SK-MEL-5 (cell line): Measurements from ENCODE around the gene YWHAG. TPM values are rescaled to one million over a fixed set of nuclear protein-coding genes. Genes with fewer than 3 reads are reported as not detected.
"Not testable (repeated sequence)": the region's sequence is repeated elsewhere in the genome, so short reads cannot be mapped to it uniquely, and the experiment has no call there.

Experiments
- DNase-seq: peaks from one replicate; pipeline ENCODE4 v3.0.0-alpha.2; 2016; ENCODE audit warnings: low read depth, low spot score
- in situ Hi-C: cut with HindIII; loops from 2 replicates; pipeline ENCODE4 v1.10.0; 2016; ENCODE audit warnings: low sequenced_read_pairs, high pct_unique_total_duplicates, low pct_unique_long_range_greater_than_20kb
- total RNA-seq: library from RNA; depleted of rRNA; stranded (reverse); fragments of >200 nt; shearing (Covaris generic); gene quantifications from 2 replicates; pipeline ENCODE4 v1.2.3, GENCODE V29; 2014

The YWHAG gene
- total RNA-seq, 1 experiment from 2014 or later, result 69.0 TPM

GRCh38 chr7:76386691-76387260, 28.0 kb upstream of the YWHAG start:
- in situ Hi-C loops, result no loop called here

DNA sequence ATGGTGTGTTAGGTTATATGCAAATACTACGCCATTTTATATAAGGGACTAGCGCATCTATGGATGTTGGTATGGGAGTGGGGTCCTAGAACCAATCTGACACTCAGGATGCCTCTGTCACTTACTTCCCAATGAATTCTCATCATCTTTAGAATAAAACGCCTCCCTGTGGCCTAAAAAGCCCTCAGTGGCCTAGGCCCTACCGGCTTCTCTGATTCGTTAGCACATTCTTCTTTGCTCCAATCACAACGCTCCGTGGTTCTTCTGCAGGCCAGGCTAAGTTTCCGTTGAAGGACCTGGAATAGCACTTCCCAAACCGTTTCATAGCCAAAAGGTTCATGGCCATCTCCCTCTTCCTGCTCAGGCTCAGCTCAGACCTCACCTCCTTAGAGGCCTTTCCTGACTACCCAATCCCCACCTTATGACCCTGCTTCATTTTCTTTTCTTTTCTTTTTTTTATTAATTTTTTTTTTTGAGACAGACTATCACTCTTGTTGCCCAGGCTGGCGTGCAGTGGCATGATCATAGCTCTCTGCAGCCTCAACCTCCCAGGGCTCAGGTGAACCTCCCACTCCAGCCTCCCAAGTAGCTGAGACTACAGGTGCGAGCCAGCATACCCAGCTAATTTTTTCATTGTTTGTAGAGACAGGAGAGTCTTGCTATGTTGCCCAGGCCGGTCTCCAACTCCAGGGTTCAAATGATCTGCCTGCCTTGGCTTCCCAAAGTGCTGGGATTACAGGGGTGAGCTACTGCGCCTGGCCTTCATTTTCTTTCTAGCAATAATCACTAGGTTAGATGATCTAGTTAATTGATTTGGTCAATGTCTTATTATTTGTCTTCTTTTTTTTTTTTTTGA, 24.5 kb upstream of the YWHAG start:
- in situ Hi-C loops, result no loop called here
- DNase-seq, result peak; percentile 87

More at GRCh38 chr7:76386691-76387260, 28.0 kb upstream of the YWHAG start:
- DNase-seq, result no peak

GRCh38 chr7:76381814-76382213, 23.0 kb upstream of the YWHAG start:
- in situ Hi-C loops, result no loop called here
- DNase-seq, result no peak

DNA sequence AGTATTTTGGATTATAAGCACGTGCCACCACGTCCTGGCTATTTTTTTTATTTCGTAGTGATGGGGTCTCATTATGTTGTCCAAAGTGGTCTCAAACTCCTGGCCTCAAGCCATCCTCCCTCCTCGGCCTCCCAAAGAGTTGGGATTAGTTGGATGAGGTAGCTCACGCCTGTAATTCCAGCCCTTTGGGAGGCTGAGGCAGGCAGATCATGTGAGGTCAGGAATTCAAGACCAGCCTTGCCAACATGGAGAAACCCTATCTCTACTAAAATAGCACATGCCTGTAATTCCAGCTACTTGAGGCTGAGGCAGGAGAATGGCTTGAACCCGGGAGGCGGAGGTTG, 21.8 kb upstream of the YWHAG start:
- in situ Hi-C loops, result no loop called here
- no peak for DNase-seq

DNA sequence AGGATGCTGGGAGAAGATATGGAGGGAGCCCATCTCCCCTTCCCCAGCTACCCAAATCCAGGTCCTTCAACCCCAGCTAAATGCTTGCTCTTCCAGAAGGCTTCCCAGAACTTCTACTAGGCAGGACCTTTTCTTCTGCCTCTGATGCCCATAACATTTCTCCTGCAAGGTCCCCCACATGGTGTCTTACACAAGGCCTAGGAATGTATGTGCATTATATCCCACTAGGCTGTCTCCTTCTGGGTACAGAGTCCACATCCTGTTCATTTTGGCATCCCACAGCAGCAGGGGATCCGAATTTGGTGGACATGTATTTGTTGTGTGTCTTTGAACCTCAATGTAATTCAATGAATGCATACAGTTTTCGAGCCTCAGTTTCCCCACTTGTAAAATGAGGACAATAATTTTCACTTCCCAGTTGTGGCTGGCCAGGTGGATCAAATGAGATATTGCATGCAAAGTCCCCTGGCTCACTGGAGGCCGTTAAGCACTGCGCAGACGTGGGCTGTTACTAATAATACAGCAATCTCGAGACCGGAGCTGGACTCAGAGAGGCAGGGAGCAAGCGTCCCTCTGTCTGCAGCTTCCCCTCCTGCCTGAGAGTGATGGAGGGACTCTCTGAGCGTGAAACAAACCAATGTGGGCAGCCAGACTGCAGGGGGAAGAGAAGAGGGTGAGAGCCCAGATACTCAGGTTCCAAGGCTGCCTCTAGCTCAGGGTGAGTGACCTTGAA, 18.6 kb upstream of the YWHAG start:
- in situ Hi-C loops, result no loop called here
- DNase-seq, result no peak

DNA sequence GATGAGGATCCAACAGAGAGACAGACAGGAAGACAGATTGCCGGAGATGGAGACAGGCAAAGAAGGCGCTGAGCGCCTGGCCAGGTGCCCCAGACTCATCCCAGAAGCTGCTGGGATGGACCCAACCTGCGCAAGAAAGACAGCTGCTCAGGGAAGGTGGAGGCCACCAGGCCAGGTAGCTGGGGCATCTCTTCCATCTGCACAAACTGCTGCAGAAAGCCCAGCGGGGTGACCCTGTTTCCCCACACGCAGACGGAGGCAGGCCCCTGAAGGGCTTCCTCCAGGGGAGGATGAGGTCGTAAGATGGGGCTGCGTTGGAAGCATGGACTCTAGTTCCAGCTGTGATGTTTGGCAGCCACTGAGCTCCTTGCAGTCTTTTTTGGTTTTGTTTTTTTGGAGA, 16.5 kb upstream of the YWHAG start:
- no peak for DNase-seq
- in situ Hi-C loops, result no loop called here

DNA sequence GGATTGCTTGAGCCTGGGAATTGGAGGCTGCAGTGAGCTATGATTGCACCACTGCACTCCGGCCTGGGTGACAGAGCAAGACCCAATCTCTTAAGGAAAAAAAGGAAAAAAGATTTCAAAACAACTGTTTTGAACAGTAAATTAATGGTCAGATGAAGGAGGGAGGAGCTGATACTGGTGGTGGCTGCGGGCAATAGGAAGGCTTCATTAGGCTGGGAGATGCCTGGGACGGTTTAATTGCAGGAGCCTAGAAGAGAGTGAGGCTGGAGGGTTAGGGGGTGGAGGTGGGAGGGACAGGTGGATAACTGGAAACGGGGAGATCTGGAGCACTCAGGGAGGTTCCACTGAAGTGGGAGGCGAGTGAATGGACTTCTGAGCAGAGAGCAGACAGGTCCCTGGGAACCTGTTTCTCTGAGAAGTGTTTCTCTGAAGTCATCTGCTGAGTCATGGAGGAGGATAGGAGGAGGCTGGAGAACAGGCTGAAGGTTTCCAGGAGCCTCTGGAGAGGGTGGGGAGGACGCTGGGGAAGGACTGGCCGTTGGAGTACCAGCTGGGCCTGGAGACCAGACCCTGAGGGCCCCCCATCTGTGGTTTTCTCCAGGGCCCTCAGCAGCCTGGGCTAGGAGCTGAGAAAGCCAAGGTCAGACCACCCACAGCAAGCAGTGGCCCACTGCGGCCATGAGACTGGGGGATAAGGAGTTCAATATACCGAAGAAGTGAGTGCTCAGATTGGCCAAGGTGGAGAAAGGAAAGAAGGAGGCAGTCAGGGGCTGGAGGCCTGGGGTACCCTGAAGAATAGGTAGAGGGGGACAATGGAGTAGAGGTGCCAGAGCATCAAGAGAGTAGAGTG, 14.4 kb upstream of the YWHAG start:
- DNase-seq, result no peak
- in situ Hi-C loops, result no loop called here

- in situ Hi-C loops, result no loop called here
- no peak for DNase-seq
Observed at GRCh38 chr7:76371396-76371795, 12.6 kb upstream of the YWHAG start.

DNA sequence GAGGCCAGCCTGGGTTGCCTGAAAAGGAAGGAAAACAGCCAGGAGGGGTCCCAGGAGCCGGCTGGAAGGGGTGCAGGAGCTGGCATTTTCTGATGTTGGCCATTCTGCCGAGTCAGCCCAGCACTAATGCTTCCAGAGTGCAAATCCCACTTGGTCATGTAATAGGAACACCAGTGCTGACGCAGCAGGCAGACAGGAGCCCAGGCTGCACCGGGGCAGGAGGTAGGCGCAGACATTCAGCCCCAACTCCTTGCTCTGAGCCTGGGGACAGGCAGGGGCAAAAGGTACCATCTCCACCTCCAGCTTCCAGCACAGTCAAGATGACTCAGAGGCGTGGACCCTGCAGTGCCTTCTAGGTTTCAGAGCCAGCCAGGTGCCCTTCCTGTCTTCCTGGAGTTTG, 10.2 kb upstream of the YWHAG start:
- in situ Hi-C loops, result no loop called here

DNA sequence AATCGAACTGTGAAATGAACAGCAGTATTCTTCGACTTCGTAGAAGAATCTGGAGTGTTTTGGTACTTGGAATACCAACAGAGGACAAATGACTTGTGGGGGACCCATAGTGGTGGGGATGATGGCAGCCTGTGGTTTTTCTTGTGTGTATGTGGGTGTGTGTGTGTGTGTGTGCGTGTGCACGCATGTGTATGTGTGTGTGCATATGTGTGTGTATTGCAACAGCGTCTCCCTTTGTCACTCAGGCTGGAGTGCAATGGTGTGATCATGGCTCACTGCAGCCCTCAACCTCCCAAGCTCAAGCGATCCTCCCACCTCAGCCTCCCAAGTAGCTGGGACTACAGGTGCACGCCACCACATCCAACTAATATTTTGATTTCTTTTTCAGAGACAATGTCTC, 9.4 kb upstream of the YWHAG start:
- no peak for DNase-seq
- in situ Hi-C loops, result no loop called here

More for the DNA sequence above, 10.2 kb upstream of the YWHAG start:
- DNase-seq, result no peak

DNA sequence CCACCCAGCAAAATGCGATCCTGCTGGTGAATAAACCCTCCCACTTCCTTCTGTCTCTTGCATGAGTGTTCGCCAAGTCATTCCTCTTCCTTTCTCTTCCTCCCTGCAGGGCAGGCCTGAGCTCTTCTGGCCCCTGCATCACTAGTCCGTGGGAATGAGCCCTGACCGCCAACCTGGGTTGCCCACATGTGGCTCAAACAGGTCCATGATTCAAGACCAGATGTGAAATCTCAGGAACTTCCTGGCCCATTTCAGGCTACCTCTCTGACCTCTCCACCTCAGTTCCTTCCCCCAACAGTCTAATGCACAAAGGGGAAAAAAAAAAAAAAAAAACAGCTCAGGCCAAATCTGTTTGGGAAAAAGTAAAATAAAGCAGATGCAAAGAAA, 5.4 kb upstream of the YWHAG start:
- DNase-seq, result peak; percentile 24
- in situ Hi-C loops, result no loop called here

GRCh38 chr7:76363754-76364153, 5.0 kb upstream of the YWHAG start:
- DNase-seq, in situ Hi-C loops: not testable (repeated sequence)

GRCh38 chr7:76359978-76360638, 1.3 kb upstream of the YWHAG start:
- in situ Hi-C loops, result no loop called here
- no peak for DNase-seq

DNA sequence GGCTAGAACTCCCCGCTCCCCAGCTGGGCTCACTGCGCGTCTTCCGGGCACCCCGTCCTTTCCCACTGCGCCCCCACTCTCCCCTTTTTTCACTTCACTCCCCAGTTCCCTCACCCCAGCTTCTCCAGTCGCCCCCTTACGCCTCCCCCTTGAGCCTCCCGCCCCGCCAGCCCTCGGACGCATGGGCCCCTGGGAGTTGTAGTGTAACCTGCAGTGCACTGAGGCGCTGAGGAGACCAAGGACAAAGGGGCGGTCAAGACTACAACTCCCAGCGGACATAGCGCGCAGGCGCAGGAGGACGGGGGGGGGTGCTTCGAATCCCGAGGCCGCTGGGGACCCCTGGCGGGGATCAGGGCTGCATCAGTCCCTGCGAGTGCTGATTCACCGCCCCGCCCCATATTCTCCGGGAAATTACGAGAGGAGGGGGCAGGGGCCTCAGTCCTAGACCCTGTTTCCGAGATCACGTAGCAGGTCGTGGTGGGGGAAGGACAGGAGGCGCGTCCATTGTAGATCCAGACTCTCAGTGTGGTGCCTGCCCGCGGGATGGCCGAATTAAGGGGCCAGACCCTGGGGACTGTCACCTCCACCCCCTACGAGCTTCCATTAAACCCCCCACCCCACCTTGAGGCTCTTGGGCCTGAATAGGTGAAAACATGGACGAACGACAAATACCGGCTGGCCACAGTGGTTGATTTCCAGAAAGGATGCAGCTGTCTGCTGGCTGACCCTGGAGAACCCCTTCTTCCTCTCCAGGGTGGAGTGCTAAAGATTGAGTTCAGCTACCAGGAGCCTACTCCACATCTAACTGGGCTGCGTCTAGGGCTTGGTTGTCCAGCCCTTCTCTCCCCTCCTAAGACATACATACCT, 553 bp upstream of the YWHAG start:
- in situ Hi-C loops, result no loop called here
- DNase-seq, result peak; percentile 100

GRCh38 chr7:76358011-76358480, 745 bp downstream of the YWHAG start:
- peak; percentile 56 for DNase-seq
- in situ Hi-C loops, result no loop called here

DNA sequence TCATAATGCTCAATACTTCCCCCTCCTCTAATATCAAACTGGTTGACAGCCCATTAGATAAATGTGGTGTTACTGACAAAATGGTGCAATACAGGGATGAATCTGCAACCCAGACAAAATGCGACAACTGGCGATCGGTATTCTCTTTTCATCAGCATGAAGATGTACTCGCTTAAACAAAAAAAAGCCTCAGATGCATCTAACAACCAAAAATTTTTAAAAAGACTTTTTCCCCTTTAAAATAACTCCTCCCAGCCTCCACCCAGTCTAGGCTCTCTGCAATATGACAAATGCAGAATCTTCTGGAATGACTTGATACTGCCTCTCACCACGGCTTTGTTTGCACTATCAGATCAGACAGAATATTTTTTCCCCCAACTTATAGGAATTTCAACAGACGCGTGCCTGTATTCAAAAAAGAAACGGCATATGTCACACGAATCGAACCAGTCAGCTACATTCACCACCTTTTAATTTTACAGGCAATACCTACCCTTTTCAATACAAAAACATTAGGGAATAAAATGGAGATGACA, 1.2 kb downstream of the YWHAG start:
- in situ Hi-C loops, result no loop called here
- no peak for DNase-seq
